ENCODE measurements around the gene STON1.
"Not testable (repeated sequence)": the region's sequence is repeated elsewhere in the genome, so short reads cannot be mapped to it uniquely, and the experiment has no call there.

STON1 gene

GRCh38 chr2:48530033-48530811, at the start of gene STON1:
Gene STON1 (plus strand): TSS chr2:48530154. CDS start chr2:48580634, 50,480 bp downstream.
- DNase-seq, result peak in 15 of 56 donors; percentile 6 to 67 (median 12)

- DNase-seq, result no peak
Measured at GRCh38 chr2:48480526-48480925, 49.4 kb upstream of the STON1 start.

- no peak for DNase-seq
Measured at GRCh38 chr2:48482313-48482712, 47.6 kb upstream of the STON1 start.

GRCh38 chr2:48482769-48483168, 47.2 kb upstream of the STON1 start:
- DNase-seq, result peak in 36 of 56 donors; percentile 1 to 73 (median 24)

GRCh38 chr2:48483506-48483905, 46.4 kb upstream of the STON1 start:
- DNase-seq, result peak in 1 of 56 donors; percentile 5

- no peak for DNase-seq
Measured at GRCh38 chr2:48483916-48484315, 46.0 kb upstream of the STON1 start.

- no peak for DNase-seq
Measured at GRCh38 chr2:48488545-48488944, 41.4 kb upstream of the STON1 start.

GRCh38 chr2:48496849-48497248, 33.1 kb upstream of the STON1 start:
- no peak for DNase-seq

GRCh38 chr2:48504647-48505327, 25.2 kb upstream of the STON1 start:
- DNase-seq, result no peak

GRCh38 chr2:48507111-48507510, 22.8 kb upstream of the STON1 start:
- DNase-seq, result no peak

- DNase-seq, result no peak
Measured at GRCh38 chr2:48508461-48509124, 21.4 kb upstream of the STON1 start.

GRCh38 chr2:48510329-48510728, 19.6 kb upstream of the STON1 start:
- DNase-seq, result peak in 1 of 56 donors; percentile 4

GRCh38 chr2:48511849-48512470, 18.0 kb upstream of the STON1 start:
- no peak for DNase-seq

- no peak for DNase-seq
Measured at GRCh38 chr2:48512571-48512970, 17.4 kb upstream of the STON1 start.

- DNase-seq, result no peak
Measured at GRCh38 chr2:48514348-48515003, 15.5 kb upstream of the STON1 start.

- no peak for DNase-seq
Measured at GRCh38 chr2:48515513-48515985, 14.4 kb upstream of the STON1 start.

GRCh38 chr2:48519593-48519992, 10.4 kb upstream of the STON1 start:
- peak in 1 of 56 donors; percentile 3 for DNase-seq

GRCh38 chr2:48524756-48525155, 5.2 kb upstream of the STON1 start:
- not testable (repeated sequence) for DNase-seq

GRCh38 chr2:48525269-48525943, 4.5 kb upstream of the STON1 start:
- DNase-seq, result no peak

- no peak for DNase-seq
Measured at GRCh38 chr2:48527226-48527885, 2.6 kb upstream of the STON1 start.

Data from amygdala (tissue), 56 donors.